A673 (cell line): Measurements from ENCODE around the gene GPR156. TPM values are rescaled to one million over a fixed set of nuclear protein-coding genes. Genes with fewer than 3 reads are reported as not detected.

ENCODE experiments used
- BruUV-seq: library from RNA; stranded (reverse); fragments of 400-500 nt; replicated peaks from 2 replicates; lab custom pipeline; 2021; lab: Mats Ljungman, UMichigan
- CTCF ChIA-PET: fragments of 300-600 bp; sonication (Branson Sonifier 250); formaldehyde crosslinking; loops from one replicate; lab custom pipeline; 2022; ENCODE audit warnings: antibody characterized with exemption; lab: Charles Lee
- POLR2A ChIA-PET: fragments of 300-600 bp; sonication (Branson Sonifier 250); formaldehyde crosslinking; loops from one replicate; lab custom pipeline; 2022; ENCODE audit warnings: antibody characterized with exemption; ENCODE audit not compliant: low non-redundant PET; lab: Charles Lee
- DNase-seq: peaks from one replicate; pipeline ENCODE4 v3.0.0-alpha.2; 2015; ENCODE audit warnings: low spot score
- H3K27ac ChIP-seq: fragments of 200-600 bp; sonication (generic); 2 replicates; pipeline ENCODE4 v1.5.1; 2016; ENCODE audit warnings: mixed run types, low read depth, mild to moderate bottlenecking, mixed read lengths, antibody characterized with exemption, low read length; ENCODE audit not compliant: poor library complexity, severe bottlenecking
- H3K27me3 ChIP-seq: fragments of 200-600 bp; sonication (generic); replicated peaks from 2 replicates; pipeline ENCODE4 v1.6.1; 2017; ENCODE audit warnings: mixed run types, low read depth, mild to moderate bottlenecking, mixed read lengths, antibody characterized with exemption, low read length; ENCODE audit not compliant: insufficient read depth, poor library complexity
- H3K36me3 ChIP-seq: fragments of 200-600 bp; sonication (generic); 2 replicates; pipeline ENCODE4 v1.6.1; 2016; ENCODE audit warnings: mixed run types, mild to moderate bottlenecking, mixed read lengths, antibody characterized with exemption, low read length; ENCODE audit not compliant: insufficient read depth, poor library complexity, severe bottlenecking
- H3K4me1 ChIP-seq: fragments of 200-600 bp; sonication (generic); 2 replicates; pipeline ENCODE4 v1.6.1; 2017; ENCODE audit warnings: mixed run types, mild to moderate bottlenecking, mixed read lengths, antibody characterized with exemption, low read length; ENCODE audit not compliant: insufficient read depth, poor library complexity, severe bottlenecking
- H3K4me3 ChIP-seq: fragments of 200-600 bp; sonication (generic); 2 replicates; pipeline ENCODE4 v1.5.1; 2016; ENCODE audit warnings: low read depth, mixed run types, mild to moderate bottlenecking, mixed read lengths, low read length; ENCODE audit not compliant: poor library complexity, severe bottlenecking
- H3K9me3 ChIP-seq: fragments of 200-600 bp; sonication (generic); 2 replicates; pipeline ENCODE4 v1.6.1; 2016; ENCODE audit warnings: mixed run types, low read depth, mild to moderate bottlenecking, mixed read lengths, antibody characterized with exemption, low read length; ENCODE audit not compliant: poor library complexity, severe bottlenecking
- EZH2 ChIP-seq: fragments of 200-600 bp; sonication (generic); IDR thresholded peaks from 2 replicates; pipeline ENCODE4 v1.6.1; 2017; ENCODE audit warnings: borderline replicate concordance, low read depth, mild to moderate bottlenecking, mixed read lengths, antibody characterized with exemption, low read length; ENCODE audit not compliant: poor library complexity, severe bottlenecking
- intact Hi-C: fragments of 100-400 bp; cut with micrococcal nuclease; formaldehyde crosslinking; loops from one replicate; pipeline ENCODE4 v1.10.0; 2022; ENCODE audit not compliant: unreplicated experiment
- total RNA-seq: library from RNA; stranded (reverse); gene quantifications from 2 replicates; pipeline ENCODE4 v1.2.3, GENCODE V29; 2021
- TF ChIP-seq, protein P1 (sequence below): fragments of 300-800, 200-600 bp; sonication (generic); conservative IDR thresholded peaks from 2 replicates; pipeline ENCODE4 v1.5.1; 2017; ENCODE audit warnings: low read depth, mild to moderate bottlenecking, antibody characterized with exemption, low read length, moderate library complexity, mixed read lengths

GPR156 gene
- total RNA-seq, 1 experiment from 2014 or later, result 0.62 TPM

DNA sequence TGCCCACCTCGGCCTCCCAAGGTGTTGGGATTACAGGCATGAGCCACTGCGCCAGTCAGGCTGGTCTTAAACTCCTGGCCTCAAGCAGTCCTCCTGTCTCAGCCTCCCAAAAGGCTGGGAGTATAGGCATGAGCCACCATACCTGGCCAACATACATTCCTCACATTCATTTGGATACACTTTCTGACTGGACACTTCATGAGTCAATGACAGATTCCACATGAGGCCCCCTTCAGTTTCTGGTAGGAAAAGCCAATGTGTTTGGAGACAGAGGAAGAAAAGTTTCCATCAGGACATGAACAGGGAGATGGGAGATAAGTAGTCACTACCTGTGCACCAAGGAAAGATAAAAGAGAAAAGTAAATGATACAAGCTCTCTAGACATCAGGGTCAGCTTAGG is 141.3 kb downstream of the GPR156 start:
- intact Hi-C loops, result no loop called here

DNA sequence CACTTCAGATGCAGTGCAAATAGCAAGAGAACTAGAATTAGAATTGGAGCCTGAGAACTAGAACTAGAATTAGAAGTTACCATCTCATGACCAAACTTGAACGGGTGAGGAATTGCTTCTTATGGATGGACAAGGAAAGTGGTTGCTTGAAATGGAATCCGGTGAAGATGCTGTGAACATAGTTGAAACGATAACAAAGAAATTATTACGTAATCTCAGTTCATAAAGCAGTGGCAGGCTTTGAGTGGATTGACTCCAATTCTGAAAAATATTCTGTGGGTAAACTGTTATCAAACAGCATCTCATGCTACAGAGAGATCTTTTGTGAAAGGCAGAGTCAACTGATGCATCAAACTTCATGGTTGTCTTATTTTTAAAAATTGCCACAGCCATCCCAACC is 142.8 kb downstream of the GPR156 start:
- ChIA-PET POLR2A (no interaction called here), CTCF (no interaction called here)
- H3K27ac ChIP-seq, result no peak overlapping the region
- no TSS peak for BruUV-seq
- no peaks in the 10 kb centered on the region for H3K9me3 ChIP-seq
- no peaks in the 10 kb centered on the region for H3K4me1 ChIP-seq
- intact Hi-C loops, result no loop called here
- H3K27me3 ChIP-seq, result no peaks in the 10 kb centered on the region
- no peak for DNase-seq
- H3K36me3 ChIP-seq, result no peaks in the 10 kb centered on the region
- TF ChIP-seq EZH2, result no peak
- TF ChIP-seq, protein P1, sequence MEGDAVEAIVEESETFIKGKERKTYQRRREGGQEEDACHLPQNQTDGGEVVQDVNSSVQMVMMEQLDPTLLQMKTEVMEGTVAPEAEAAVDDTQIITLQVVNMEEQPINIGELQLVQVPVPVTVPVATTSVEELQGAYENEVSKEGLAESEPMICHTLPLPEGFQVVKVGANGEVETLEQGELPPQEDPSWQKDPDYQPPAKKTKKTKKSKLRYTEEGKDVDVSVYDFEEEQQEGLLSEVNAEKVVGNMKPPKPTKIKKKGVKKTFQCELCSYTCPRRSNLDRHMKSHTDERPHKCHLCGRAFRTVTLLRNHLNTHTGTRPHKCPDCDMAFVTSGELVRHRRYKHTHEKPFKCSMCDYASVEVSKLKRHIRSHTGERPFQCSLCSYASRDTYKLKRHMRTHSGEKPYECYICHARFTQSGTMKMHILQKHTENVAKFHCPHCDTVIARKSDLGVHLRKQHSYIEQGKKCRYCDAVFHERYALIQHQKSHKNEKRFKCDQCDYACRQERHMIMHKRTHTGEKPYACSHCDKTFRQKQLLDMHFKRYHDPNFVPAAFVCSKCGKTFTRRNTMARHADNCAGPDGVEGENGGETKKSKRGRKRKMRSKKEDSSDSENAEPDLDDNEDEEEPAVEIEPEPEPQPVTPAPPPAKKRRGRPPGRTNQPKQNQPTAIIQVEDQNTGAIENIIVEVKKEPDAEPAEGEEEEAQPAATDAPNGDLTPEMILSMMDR, result no peak
- H3K4me3 ChIP-seq, result no peak overlapping the region

More for the DNA sequence above, 141.3 kb downstream of the GPR156 start:
- TF ChIP-seq EZH2, result no peak
- TF ChIP-seq, protein P1, result no peak
- Histone ChIP-seq H3K4me3 (no peak overlapping the region), H3K27me3 (no peaks in the 10 kb centered on the region), H3K4me1 (no peaks in the 10 kb centered on the region), H3K36me3 (no peaks in the 10 kb centered on the region), H3K9me3 (no peaks in the 10 kb centered on the region), H3K27ac (no peak overlapping the region)
- no TSS peak for BruUV-seq
- ChIA-PET CTCF (no interaction called here), POLR2A (no interaction called here)
- DNase-seq, result no peak

DNA sequence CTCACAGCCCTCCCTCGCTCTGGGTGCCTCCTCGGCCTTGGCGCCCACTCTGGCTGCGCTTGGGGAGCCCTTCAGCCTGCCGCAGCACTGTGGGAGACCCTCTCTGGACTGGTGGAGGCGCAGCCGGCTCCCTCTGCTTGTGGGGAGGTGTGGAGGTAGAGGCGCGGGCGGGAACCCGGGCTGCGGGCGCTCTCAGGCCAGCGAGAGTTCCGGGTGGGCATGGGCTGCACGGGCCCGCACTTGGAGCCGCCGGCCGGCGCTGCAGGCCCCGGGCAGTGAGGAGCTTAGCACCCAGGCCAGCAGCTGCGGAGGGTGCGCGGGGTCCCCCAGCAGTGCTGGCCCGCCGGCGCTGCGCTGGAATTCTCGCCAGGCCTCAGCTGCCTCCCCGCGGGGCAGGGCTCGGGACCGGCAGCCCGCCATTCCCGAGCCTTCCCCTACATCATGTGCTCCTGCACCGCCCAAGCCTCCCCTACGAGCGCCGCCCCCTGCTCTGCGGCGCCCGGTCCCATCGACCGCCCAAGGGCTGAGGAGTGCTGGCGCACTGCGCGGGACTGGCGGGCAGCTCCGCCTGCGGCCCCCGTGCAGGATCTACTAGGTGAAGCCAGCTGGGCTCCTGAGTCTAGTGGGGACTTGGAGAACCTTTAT is 144.8 kb downstream of the GPR156 start:
- H3K27me3 ChIP-seq, result no peaks in the 10 kb centered on the region
- intact Hi-C loops, result no loop called here
- TF ChIP-seq EZH2, result no peak
- TF ChIP-seq, protein P1, result no peak
- no peak overlapping the region for H3K4me3 ChIP-seq
- BruUV-seq, result no TSS peak
- H3K36me3 ChIP-seq, result no peaks in the 10 kb centered on the region
- H3K9me3 ChIP-seq, result no peaks in the 10 kb centered on the region
- DNase-seq, result no peak
- CTCF ChIA-PET, result no interaction called here
- POLR2A ChIA-PET, result no interaction called here
- H3K27ac ChIP-seq, result no peak overlapping the region
- no peaks in the 10 kb centered on the region for H3K4me1 ChIP-seq
